Endothelial cell (in vitro differentiated cells): Measurements from ENCODE around the gene SV2B. TPM values are rescaled to one million over a fixed set of nuclear protein-coding genes. Genes with fewer than 3 reads are reported as not detected.

Experiments
- DNase-seq: peaks from one replicate; pipeline ENCODE4 v3.0.0; 2021; ENCODE audit warnings: low spot score
- H3K27ac Mint-ChIP-seq: one replicate; pipeline ENCODE4 v1.8.0; 2021; ENCODE audit warnings: mixed read lengths, inconsistent platforms; ENCODE audit not compliant: unreplicated experiment
- H3K27me3 Mint-ChIP-seq: one replicate; pipeline ENCODE4 v1.8.0; 2021; ENCODE audit warnings: mild to moderate bottlenecking, moderate library complexity, mixed read lengths, inconsistent platforms; ENCODE audit not compliant: unreplicated experiment
- H3K36me3 Mint-ChIP-seq: one replicate; pipeline ENCODE4 v1.8.0; 2021; ENCODE audit warnings: mild to moderate bottlenecking, low read depth, mixed read lengths, inconsistent platforms; ENCODE audit not compliant: unreplicated experiment
- H3K4me1 Mint-ChIP-seq: one replicate; pipeline ENCODE4 v1.8.0; 2021; ENCODE audit warnings: mild to moderate bottlenecking, mixed read lengths, inconsistent platforms; ENCODE audit not compliant: unreplicated experiment
- H3K4me3 Mint-ChIP-seq: one replicate; pipeline ENCODE4 v1.8.0; 2021; ENCODE audit warnings: mild to moderate bottlenecking, mixed read lengths, inconsistent platforms; ENCODE audit not compliant: unreplicated experiment
- H3K9me3 Mint-ChIP-seq: one replicate; pipeline ENCODE4 v1.8.0; 2021; ENCODE audit warnings: mixed read lengths, inconsistent platforms; ENCODE audit not compliant: unreplicated experiment
- total RNA-seq: library from RNA; stranded (reverse); fragmentation: NEBNext Ultra II Directional; extraction: Animal tissue kit (Norgen Biotek cat#: 25700); gene quantifications from one replicate; pipeline ENCODE4 v1.2.1, GENCODE V29; 2021; ENCODE audit not compliant: unreplicated experiment
- TF ChIP-seq, protein P1 (sequence below): fragments of 200-600 bp; sonication (generic); IDR thresholded peaks from one replicate; pipeline ENCODE4 v1.5.0; 2021; ENCODE audit warnings: antibody characterized with exemption; ENCODE audit not compliant: unreplicated experiment

The SV2B gene
- total RNA-seq, 1 donor from 2014 or later = 0.26 TPM

GRCh38 chr15:91249591-91249990 lies 149.5 kb downstream of the SV2B start:
- no peaks in the 10 kb centered on the region for H3K9me3 Mint-ChIP-seq
- TF ChIP-seq, protein P1, sequence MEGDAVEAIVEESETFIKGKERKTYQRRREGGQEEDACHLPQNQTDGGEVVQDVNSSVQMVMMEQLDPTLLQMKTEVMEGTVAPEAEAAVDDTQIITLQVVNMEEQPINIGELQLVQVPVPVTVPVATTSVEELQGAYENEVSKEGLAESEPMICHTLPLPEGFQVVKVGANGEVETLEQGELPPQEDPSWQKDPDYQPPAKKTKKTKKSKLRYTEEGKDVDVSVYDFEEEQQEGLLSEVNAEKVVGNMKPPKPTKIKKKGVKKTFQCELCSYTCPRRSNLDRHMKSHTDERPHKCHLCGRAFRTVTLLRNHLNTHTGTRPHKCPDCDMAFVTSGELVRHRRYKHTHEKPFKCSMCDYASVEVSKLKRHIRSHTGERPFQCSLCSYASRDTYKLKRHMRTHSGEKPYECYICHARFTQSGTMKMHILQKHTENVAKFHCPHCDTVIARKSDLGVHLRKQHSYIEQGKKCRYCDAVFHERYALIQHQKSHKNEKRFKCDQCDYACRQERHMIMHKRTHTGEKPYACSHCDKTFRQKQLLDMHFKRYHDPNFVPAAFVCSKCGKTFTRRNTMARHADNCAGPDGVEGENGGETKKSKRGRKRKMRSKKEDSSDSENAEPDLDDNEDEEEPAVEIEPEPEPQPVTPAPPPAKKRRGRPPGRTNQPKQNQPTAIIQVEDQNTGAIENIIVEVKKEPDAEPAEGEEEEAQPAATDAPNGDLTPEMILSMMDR = no peak
- H3K27me3 Mint-ChIP-seq = no peaks in the 10 kb centered on the region
- H3K4me3 Mint-ChIP-seq = no peak overlapping the region
- no peaks in the 10 kb centered on the region for H3K4me1 Mint-ChIP-seq
- no peak overlapping the region for H3K27ac Mint-ChIP-seq
- DNase-seq = no peak
- no peaks in the 10 kb centered on the region for H3K36me3 Mint-ChIP-seq

GRCh38 chr15:91252322-91252721 lies 152.3 kb downstream of the SV2B start:
- Mint-ChIP-seq H3K36me3 (no peaks in the 10 kb centered on the region), H3K27me3 (no peaks in the 10 kb centered on the region), H3K4me3 (no peak overlapping the region), H3K4me1 (no peaks in the 10 kb centered on the region), H3K9me3 (no peaks in the 10 kb centered on the region), H3K27ac (no peak overlapping the region)
- TF ChIP-seq, protein P1 = no peak
- DNase-seq = no peak

GRCh38 chr15:91252756-91253155 lies 152.7 kb downstream of the SV2B start:
- H3K4me1 Mint-ChIP-seq = no peaks in the 10 kb centered on the region
- H3K27me3 Mint-ChIP-seq = no peaks in the 10 kb centered on the region
- no peak overlapping the region for H3K4me3 Mint-ChIP-seq
- TF ChIP-seq, protein P1 = no peak
- no peak for DNase-seq
- H3K27ac Mint-ChIP-seq = no peak overlapping the region
- no peaks in the 10 kb centered on the region for H3K9me3 Mint-ChIP-seq
- H3K36me3 Mint-ChIP-seq = no peaks in the 10 kb centered on the region

GRCh38 chr15:91253605-91254004 lies 153.5 kb downstream of the SV2B start:
- H3K27ac Mint-ChIP-seq = no peak overlapping the region
- no peaks in the 10 kb centered on the region for H3K36me3 Mint-ChIP-seq
- no peak overlapping the region for H3K4me3 Mint-ChIP-seq
- no peaks in the 10 kb centered on the region for H3K4me1 Mint-ChIP-seq
- no peak for DNase-seq
- no peaks in the 10 kb centered on the region for H3K9me3 Mint-ChIP-seq
- TF ChIP-seq, protein P1 = no peak
- no peaks in the 10 kb centered on the region for H3K27me3 Mint-ChIP-seq

GRCh38 chr15:91254766-91255165 lies 154.7 kb downstream of the SV2B start:
- no peak overlapping the region for H3K4me3 Mint-ChIP-seq
- no peak for DNase-seq
- H3K36me3 Mint-ChIP-seq = no peaks in the 10 kb centered on the region
- H3K27ac Mint-ChIP-seq = no peak overlapping the region
- TF ChIP-seq, protein P1 = no peak
- no peaks in the 10 kb centered on the region for H3K4me1 Mint-ChIP-seq
- H3K9me3 Mint-ChIP-seq = no peaks in the 10 kb centered on the region
- no peaks in the 10 kb centered on the region for H3K27me3 Mint-ChIP-seq
